ENCODE data around the gene HDAC11. TPM values are rescaled to one million over a fixed set of nuclear protein-coding genes. Genes with fewer than 3 reads are reported as not detected.

Gene HDAC11
- total and polyA plus RNA-seq, 2 of the 13 experiments (the other 11 are each of a cell fraction or from before 2014, with no cell fraction given) = 13.7 to 33.1 TPM

GRCh38 chr3:13515786-13516759 lies 36.0 kb downstream of the HDAC11 start (continued):
- TF ChIP-seq KIAA2018 (CRISPR knock-in tag; IDR thresholded peaks at IDR 0.05; ENCODE audit: borderline replicate concordance) (no peak), TMF1 (CRISPR knock-in tag; IDR thresholded peaks at IDR 0.05; ENCODE audit: low read depth) (no peak), MYPOP (CRISPR knock-in tag; IDR thresholded peaks at IDR 0.05) (no peak), SATB2 (CRISPR knock-in tag; IDR thresholded peaks at IDR 0.05) (no peak), LRRFIP1 (CRISPR knock-in tag; conservative IDR thresholded peaks at IDR 0.05) (no peak), PATZ1 (CRISPR knock-in tag; IDR thresholded peaks at IDR 0.05) (no peak)

Data from HepG2 (cell line).